Activated CD4-positive, alpha-beta T cell treated with anti-CD3 and anti-CD28 coated beads, Interleukin-2, amount 50 U/mL, for 48 hours (primary cell): ENCODE results near the gene ZMYND19.
"Not testable (repeated sequence)": the region's sequence is repeated elsewhere in the genome, so short reads cannot be mapped to it uniquely, and the experiment has no call there.

ENCODE experiments used
- DNase-seq, 2 experiments: peaks; one replicate each; pipeline ENCODE4 v3.0.0-alpha.2; 2020

Gene ZMYND19

DNA sequence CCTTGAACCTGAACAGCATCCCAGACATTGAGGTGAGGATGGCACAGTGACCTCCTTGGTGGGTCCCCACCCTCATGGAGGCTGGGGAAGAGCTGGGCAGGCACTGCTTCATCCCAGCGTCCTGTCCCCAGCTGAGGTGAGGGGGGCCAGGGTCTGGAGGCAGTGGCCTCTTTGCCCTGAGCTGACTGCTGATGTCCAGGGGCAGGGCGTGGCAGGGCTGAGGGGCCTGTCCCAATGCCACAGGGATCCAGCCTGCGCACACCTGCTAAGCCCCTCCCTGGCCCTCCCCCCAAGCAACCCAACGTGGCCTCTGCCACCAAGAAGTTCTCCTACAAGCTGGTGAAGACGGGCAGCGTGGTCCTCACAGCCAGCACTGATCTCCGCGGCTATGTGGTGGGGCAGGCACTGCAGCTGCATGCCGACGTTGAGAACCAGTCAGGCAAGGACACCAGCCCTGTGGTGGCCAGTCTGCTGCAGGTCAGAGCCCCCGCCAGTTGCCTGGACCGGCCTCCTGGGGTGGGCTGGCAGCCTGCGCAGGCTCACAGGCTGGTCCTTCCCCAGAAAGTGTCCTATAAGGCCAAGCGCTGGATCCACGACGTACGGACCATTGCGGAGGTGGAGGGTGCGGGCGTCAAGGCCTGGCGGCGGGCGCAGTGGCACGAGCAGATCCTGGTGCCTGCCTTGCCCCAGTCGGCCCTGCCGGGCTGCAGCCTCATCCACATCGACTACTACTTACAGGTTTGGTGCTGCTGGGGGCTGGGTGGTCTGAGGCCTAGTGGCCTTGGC lies 23.6 kb upstream of the ZMYND19 start:
- DNase-seq = no peak

DNA sequence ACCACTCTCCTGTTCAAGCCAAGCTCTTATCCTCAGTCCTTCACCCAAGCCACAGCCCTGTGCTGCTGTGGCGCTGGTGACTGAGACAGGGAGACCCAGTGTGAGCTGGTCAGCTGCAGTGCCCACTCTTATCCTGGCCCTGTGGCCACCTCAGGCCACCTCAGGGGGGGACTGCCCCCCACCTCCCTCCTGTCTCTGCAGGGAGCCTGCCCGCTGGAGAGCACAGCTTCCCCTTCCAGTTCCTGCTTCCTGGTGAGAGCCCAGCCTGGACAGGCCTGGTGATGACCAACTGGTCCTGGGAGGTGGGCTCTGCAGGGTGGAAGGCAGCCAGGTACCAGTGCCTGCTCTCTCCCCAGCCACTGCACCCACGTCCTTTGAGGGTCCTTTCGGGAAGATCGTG lies 22.9 kb upstream of the ZMYND19 start:
- DNase-seq = no peak

DNA sequence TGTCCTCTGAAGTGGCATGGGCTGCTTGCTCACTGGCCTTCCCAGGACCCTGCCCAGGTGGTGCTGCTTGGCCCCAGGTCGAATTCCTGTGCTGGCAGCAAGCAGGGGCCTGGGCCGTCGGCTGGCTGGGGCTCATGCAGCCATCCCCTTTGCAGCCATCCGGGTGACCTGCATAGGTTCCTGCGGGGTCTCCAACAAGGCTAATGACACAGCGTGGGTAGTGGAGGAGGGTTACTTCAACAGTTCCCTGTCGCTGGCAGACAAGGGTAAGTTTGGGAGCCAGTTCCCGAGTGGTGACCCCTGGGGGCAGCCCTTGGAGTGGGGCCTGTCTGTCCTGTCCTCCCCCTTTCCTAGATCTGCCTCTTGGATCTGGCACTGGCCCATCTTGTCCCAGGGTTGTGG lies 22.4 kb upstream of the ZMYND19 start:
- no peak for DNase-seq

DNA sequence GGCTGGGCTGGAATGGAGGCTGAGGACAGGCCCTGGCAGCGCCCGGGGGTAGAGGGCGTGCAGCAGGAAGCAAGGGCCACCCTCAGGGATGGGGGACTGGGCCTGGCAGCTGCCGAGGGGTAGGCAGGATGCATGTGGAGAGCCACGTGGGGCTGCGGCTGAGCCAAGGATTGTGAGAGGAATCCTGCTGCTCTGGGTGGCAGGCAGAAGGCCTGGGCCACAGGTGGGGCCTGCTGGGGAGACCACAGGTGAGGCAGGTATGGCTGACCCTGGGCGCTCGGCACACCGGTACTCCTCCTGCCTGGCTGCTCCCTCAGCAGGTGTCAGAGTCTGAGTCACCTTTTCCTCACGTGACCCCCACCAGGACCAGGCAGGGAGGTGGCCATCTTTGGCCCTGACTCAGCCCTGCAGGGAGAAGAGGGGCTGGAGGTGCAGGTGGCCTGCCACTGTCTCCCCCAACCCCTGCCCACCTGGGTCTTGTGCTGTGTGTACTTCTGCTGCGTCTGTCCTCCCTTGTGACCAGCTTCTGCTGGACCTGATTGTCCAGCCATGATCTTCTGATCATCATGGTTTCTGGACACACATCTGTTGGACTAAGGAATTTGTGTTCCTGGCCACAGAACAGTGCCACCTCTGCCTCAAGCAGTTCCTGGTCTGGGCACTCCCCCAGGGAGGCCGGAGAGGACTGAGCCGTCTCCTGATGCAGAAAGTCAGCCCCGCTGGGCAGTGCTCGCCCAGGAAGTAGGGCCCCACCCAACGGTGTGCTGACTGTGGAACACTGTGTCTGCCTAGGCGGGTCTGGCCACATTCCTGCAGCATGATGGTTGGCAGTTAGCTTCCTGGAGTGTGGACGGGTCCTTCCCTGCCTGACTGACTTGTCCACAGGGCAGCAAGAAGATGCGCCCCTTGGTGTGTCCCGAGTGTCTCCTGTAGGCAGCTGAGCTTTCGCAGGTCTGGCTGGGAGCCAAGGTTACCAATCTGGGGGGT lies 21.6 kb upstream of the ZMYND19 start:
- DNase-seq = peak in 1 of 2 experiments; percentile 44

DNA sequence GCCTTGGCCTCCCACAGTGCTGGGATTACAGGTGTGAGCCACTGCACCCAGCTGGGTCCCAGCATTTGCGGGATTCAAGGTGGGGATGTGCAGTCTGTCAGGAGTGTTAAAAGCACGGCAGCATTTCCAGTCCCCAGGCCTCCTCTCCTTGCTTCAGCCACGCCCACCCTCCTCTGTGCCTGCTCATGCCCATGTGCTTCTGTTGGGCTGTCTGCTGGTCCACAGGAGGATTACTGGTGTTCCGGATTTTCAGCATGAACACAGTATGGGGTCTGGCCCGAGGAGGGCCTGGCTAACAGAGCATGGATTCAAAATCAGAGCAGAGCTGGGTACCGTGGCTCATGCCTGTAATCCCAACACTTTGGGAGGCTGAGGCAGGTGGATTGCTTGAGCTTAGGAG lies 20.6 kb upstream of the ZMYND19 start:
- DNase-seq = no peak

DNA sequence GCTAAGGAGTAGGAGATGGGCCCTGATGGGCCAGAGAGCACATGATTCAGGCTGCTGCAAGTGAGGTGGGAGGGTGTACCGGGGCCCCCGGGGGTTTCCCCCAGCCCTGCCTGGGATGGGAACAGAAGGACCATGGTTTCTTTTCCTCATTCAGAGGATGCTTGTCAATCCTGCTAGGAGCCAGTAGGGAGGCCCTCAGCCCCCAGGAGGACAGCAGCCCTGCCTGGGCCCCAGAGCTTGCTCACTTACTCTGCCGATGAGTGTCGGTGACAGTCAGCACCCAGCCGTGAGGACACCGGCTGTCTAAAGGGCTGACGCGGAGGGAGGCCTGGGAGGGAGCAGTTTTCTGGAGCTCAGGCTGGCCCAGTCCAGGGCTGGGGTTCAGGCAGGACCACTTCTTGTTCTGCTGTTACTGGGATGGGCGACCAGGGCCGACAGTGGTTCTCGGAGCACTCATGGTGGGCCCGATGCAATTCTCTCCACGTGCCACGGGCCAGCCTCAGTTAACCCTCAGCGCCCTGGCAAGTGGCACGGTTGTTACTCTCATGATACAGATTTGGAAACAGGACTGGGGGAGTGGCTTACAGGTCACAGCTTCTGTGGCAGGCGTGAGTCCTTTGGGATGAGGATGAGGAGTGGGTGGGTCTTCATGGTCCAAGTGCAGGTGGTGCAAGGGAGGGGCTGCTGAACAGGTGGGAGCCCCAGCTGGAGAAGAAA lies 17.0 kb upstream of the ZMYND19 start:
- DNase-seq = no peak

DNA sequence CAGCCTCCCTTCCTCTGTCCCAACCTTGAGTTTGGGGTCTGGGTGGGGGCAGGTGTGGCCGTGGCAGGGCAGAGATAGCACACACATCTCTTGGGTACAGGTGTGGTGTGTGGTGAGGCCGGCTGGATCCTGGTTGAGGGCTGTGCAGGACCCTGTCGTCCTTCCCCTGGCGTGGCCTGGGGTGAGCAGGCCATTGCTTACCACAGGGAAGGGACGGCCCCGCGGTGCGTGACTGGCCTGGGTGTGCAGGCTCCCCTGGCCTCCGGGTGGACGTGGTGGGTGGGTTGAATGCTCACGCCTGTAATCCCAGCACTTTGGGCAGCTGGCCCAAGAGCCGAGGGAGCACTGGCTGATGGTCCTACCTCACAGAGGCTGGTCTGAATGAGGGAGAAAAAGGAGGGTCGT lies 16.4 kb upstream of the ZMYND19 start:
- no peak for DNase-seq

DNA sequence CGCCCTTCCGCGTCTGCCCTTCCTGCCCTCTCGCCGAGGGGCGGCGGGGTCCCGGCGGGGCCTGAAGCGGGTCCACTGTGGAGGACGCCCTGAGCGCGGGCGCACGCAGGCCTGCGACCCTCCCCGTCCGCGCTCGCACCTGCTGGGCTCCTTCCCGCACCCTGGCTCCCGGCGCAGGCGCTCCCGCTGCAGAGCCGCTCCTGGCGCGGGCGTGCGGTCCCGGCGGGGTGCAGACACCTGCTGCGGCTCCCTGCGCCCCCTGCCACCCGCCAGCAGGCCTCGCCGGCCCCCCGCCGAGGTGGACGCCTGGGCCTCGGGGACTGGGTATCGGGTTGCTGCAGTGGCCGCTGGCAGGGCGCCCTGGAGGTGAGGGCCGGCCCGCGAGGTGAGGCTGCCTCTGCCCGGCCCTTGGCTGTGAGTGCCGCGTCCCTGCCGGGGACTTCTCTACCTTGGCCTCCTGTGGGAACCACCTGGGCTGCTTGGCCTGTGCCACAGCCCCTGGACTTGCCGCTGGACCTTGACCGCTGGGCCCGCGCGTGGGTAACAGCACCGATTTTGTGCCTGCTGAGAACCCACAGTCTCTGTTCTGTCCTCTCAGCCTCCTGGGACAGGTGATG lies 15.8 kb upstream of the ZMYND19 start:
- DNase-seq = no peak

DNA sequence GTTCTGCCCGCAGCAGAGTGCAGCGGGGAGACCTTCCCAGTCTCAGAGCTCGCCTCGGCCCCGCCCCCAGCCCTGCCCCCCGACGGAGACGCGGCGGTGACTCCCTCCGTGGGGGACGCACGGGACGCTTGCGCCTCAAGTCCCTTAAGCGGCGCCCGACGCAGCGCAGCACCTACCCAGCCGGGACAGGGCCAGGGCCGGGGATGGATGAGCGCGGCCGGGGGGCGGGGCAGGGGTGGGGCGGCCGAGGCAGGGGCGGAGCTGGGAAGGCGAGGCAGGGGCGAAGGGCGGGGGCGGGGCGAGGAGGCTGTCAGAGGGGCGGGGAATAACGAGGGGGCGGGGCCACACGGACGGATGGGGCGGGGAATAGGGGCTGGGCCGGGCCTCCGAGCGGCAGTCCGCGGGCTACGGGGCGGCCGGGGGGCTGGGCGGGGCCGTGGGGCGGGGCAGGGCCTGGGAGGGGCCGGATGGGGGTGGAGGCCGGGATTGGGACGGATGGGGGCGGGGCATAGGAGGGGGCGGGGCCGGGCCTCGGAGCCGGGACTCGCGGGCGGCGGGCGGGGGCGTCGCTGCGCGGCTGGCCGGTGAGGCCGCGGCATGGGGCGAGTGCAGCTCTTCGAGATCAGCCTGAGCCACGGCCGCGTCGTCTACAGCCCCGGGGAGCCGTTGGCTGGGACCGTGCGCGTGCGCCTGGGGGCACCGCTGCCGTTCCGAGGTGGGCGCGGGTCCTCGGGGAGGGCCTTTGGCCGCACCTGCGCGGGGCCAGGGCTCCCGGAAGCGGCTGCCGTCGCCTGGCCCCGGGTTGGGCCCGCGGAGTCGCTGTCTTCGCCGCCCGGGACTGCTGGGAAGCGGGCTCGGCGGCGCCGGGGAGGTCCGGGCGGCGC lies 15.1 kb upstream of the ZMYND19 start, which contains the start of gene ARRDC1:
Gene ARRDC1, plus strand, starts transcription at position 566 of the 884 bp plus-strand sequence. Its CDS starts 32 bp downstream, at position 598.
- peak; percentile 91 to 92 for DNase-seq

DNA sequence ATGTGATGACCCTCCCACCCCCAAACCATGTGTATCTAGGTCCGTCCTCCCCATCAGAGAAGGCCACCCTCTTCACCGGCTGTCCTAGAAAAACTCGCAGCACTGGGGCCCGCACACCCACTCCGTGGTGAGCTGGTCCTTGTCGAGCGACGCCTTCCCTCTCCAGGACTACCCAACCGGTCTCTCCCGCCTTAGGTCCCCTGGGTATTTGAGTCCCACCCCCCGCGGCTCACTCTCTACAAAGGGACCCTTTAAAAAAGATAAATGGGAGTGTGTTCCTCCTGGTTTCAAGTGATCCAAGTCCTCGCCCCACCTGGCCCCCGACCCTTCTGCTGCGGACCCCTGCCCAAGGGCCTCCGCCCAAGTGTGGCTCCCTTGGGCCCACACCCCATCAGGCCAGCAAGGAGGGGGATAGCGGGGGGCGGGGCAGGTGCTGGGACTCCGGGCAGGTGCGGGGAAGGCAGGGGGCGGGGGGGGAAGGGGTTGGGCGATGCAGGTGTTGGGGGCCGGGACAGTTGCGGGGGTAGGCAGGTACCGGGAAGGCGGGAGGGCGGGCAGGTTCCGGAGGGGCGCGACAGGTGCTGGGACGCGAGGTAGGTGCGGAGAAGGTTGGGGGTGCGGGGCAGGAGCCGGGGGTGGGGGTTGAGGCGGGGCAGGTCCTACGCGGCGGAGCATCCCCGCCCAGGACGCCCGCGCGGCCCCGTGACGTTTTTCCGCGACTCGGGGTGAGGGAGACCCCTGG lies 14.2 kb upstream of the ZMYND19 start:
- DNase-seq = no peak

DNA sequence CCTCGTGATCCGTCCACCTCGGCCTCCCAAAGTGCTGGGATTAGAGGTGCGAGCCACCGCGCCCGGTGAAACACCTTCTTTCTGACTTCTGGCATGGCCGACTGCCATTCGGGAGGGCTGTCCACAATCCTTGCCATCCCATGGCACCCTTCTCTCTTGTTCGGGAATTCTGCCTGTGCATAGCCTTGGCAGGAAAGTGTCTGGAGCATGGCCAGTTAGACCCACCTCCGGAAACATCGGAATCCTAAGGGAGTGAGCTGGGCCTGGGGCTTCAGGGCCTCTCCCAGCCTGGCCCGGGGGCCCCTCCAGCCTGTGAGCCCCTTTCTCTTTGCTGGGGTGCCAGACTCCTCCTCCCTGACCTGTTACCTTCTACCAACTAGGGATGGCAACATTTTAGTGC lies 13.6 kb upstream of the ZMYND19 start:
- no peak for DNase-seq

DNA sequence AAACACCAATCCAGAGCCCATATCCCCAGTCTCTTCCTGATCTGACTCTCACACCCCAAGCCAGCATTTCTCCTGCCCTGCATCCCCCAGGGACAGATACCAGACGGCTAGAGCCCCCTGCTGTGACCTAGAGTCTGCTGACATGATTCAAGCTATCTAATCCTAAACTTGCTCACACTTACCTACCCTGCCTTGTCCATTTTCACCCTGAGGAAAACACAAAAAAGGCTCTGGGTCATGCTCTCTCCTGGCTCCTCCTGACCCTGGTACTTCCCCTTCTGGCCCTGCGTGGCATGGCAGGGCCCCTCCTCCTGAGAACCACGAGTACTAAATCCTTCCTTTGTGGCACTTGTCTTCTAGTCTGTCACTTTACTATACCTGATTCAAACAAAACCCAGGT lies 12.3 kb upstream of the ZMYND19 start:
- DNase-seq = no peak

DNA sequence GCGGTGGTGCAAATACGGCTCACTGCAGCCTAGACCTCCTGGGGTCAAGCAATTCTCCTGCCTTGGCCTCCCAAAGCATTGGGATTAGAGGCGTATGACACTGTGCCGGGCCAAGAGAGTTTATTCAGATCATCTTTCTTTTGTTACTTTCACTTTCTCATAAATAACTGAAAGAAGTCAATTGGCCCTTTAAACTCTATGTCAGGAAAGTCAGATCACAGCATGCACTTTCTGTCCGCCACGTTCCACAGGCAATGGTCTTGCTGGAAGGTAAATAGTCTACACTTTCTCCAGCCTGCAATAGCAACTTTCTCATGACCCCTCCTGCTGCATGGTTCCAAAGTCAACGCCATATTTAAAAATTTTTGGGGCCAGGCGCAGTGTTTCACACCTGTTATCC lies 8.6 kb upstream of the ZMYND19 start:
- no peak for DNase-seq

DNA sequence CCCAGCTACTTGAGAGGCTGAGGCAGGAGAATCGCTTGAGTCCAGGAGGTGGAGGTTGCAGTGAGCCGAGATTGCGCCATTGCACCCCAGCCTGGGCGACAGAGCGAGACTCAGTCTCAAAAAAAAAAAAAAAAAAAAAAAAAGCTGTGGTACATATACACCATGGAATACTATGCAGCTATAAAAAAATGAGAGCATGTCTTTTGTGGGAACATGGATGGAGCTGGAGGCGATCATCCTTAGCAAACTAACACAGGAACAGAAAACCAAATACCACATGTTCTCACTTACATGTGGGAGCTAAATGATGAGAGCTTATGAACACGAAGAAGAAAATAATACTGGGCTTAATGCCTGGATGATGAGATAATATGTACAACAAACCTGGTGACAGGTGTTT lies 6.3 kb upstream of the ZMYND19 start:
- DNase-seq = not testable (repeated sequence)

DNA sequence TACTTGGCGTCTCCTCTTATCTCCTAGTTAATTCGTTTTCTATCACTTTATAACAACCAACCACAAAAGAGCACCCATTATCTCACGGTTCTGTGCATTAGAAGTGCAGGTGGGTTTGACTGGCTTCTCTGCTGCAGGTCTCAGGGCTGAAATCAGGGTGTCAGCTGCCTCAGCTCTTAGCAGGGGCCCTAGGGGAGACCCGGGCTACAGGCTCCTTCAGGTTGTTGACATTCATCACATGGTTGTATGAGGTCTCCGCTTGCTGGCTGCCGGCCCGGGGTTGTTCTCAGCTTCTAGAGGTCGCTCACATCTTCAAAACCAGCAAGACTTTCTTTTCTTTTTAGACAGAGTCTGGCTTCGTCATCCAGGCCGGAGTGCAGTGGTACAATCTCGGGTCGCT lies 2.9 kb upstream of the ZMYND19 start:
- DNase-seq = no peak

DNA sequence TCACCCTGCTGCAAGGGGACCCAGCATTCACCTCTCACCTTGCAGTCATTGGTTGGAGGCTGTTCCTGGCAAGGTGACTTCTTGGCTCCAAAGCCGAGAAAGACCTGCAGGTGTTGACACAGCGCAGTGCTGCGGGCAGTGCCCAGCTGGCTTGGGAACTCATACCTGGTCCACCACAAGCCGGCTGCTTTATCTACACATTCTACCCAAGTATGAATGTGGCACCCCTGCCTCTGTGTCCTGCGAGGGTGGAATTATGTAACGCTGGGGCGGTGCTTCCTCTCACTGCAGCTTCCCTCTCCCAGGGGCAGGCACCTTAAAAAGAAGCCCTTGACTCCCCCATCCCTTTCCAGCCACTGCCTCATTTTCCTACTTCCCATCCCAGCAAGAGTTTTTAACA lies 2.5 kb upstream of the ZMYND19 start:
- DNase-seq = no peak

DNA sequence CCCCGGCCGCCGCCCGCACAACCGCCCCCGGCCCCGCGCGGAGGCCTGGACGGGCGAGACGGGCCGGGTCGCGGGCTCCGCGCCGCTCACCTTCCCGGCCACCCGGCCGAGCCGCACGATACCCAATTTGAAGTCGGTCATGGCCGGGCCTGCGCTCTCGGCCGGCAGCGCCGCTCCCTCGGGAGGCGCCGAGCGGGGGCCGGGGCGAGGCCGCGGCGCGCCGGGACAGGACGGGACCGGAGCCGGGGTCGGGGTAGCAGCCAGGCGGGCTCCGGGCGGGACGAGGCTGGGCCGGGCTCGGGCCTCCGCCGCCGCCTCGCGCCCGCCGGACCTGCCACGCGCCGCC lies 216 bp downstream of the ZMYND19 start:
- no peak for DNase-seq

DNA sequence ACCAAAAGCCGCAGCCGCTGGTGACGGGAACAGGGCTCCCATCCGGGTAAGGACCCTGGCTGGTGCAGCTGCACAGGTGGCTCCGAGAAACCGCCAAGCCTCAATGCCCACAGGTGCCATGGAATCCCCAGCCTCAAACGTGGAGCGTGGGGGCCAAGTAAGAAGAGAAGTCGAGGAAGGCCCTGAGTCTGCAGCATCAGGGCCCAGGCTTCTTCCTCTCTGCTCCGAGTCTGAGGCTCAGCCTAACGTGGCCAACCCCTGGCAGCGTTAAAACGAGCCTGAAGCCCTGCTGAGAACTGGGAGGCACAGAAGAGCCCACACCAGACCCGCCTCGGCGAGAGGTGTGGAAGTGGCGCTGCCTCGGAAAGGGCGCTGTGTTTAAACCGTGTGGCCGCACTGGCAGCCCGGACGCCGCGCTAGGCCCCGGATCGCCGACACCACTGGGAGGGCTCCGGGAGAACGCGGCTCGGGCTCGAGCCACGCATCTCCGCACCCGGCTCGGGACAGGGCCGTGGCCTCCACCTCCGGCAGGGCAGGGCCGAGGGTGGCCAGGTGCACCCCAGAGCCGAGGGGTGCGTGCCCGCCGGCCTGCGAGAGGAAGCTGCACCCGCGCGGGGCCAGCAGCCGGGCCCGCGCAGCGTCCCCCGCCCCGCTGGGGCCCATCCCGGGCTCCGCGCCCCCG lies 730 bp downstream of the ZMYND19 start:
- DNase-seq = peak in 1 of 2 experiments; percentile 26

DNA sequence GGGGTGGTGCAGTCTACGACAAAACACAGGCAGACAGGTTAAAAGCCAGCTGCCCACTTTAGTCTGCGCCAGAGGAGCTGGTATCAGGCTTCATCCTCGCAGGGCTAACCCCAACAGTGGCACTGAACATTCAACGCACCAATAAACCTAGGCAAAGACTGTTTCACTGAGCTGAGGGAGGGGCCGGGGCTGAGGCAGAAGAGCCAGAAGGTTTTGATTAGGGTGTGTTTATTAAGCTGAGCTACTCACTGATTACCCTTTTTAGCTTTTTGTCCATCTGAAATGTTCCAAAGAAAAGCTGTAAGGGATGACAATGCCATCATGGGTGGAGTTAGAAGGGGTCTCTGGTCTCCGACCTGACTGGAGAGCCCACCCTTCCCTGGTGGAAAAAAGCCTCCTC lies 1.4 kb downstream of the ZMYND19 start:
- no peak for DNase-seq

DNA sequence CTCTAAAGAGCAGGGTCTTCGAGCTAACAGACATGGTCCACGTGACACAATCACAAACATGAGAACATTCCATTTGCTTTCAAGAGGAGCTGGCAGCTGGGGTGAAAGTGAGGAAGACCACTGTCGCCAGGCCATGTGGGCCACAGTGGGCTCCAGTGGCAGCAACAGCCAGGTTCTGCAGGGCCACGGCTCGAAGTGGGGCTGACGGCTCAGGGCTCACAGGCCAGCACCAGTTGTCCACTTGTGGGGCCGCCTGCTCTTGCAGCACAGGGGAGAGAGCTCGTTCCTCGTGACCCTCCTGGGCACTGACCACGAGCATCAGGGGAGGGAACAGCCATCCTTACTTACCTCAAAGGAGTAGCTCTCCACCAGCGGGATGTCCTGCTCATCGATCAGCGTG lies 2.0 kb downstream of the ZMYND19 start:
- no peak for DNase-seq
